H9 (cell line): ENCODE results near the gene PIEZO2. TPM values are rescaled to one million over a fixed set of nuclear protein-coding genes. Genes with fewer than 3 reads are reported as not detected.

Experiments used
- DNase-seq: peaks from one replicate; pipeline ENCODE4 v3.0.0-alpha.2; 2017
- H2AFZ ChIP-seq: one replicate; pipeline ENCODE4 v1.6.1; 2013; ENCODE audit warnings: mild to moderate bottlenecking, low read length, control low read depth, moderate library complexity
- H2AK5ac ChIP-seq: 2 replicates; pipeline ENCODE4 v1.6.1; 2013; ENCODE audit warnings: low read length, control low read depth, mixed read lengths; ENCODE audit not compliant: insufficient read length
- H2BK120ac ChIP-seq: one replicate; pipeline ENCODE4 v1.6.1; 2013; ENCODE audit warnings: low read depth, mild to moderate bottlenecking, low read length, control low read depth, inconsistent platforms; ENCODE audit not compliant: poor library complexity, severe bottlenecking
- H2BK12ac ChIP-seq: 2 replicates; pipeline ENCODE4 v1.6.1; 2013; ENCODE audit warnings: low read length, control low read depth, mixed read lengths, low read depth; ENCODE audit not compliant: insufficient read length
- H2BK15ac ChIP-seq: 2 replicates; pipeline ENCODE4 v1.6.1; 2013; ENCODE audit warnings: low read depth, low read length, control low read depth
- H2BK20ac ChIP-seq: one replicate; pipeline ENCODE4 v1.6.1; 2013; ENCODE audit warnings: low read depth, mild to moderate bottlenecking, low read length, control low read depth, inconsistent platforms; ENCODE audit not compliant: poor library complexity, severe bottlenecking
- H2BK5ac ChIP-seq: 2 replicates; pipeline ENCODE4 v1.6.1; 2013; ENCODE audit warnings: low read length, control low read depth, mixed read lengths; ENCODE audit not compliant: insufficient read length
- H3K14ac ChIP-seq: 2 replicates; pipeline ENCODE4 v1.6.1; 2013; ENCODE audit warnings: low read length, control low read depth; ENCODE audit not compliant: insufficient read depth
- H3K18ac ChIP-seq: 2 replicates; pipeline ENCODE4 v1.6.1; 2013; ENCODE audit warnings: low read depth, mild to moderate bottlenecking, mixed read lengths, low read length, control low read depth; ENCODE audit not compliant: insufficient read length
- H3K23ac ChIP-seq: 2 replicates; pipeline ENCODE4 v1.6.1; 2013; ENCODE audit warnings: low read length, control low read depth, mixed read lengths, low read depth; ENCODE audit not compliant: insufficient read length
- H3K23me2 ChIP-seq: 2 replicates; pipeline ENCODE4 v1.6.1; 2013; ENCODE audit warnings: low read depth, mild to moderate bottlenecking, mixed read lengths, low read length, control low read depth; ENCODE audit not compliant: insufficient read length, poor library complexity, severe bottlenecking
- H3K27ac ChIP-seq: 2 replicates; pipeline ENCODE4 v1.5.1; 2013; ENCODE audit warnings: low read length, control low read depth, mixed read lengths, low read depth; ENCODE audit not compliant: insufficient read length
- H3K27me3 ChIP-seq: 2 replicates; pipeline ENCODE4 v1.6.1; 2013; ENCODE audit warnings: low read length, control low read depth, inconsistent platforms; ENCODE audit not compliant: insufficient read depth
- H3K4ac ChIP-seq: 2 replicates; pipeline ENCODE4 v1.6.1; 2013; ENCODE audit warnings: low read depth, mild to moderate bottlenecking, control low read depth, inconsistent platforms, low read length, moderate library complexity
- H3K4me1 ChIP-seq: 2 replicates; pipeline ENCODE4 v1.6.1; 2013; ENCODE audit warnings: low read length, control low read depth, inconsistent platforms; ENCODE audit not compliant: insufficient read depth
- H3K4me2 ChIP-seq: 2 replicates; pipeline ENCODE4 v1.6.1; 2013; ENCODE audit warnings: low read length, control low read depth, mixed read lengths; ENCODE audit not compliant: insufficient read length, insufficient read depth
- H3K56ac ChIP-seq: 2 replicates; pipeline ENCODE4 v1.6.1; 2013; ENCODE audit warnings: low read depth, mild to moderate bottlenecking, mixed read lengths, low read length, control low read depth; ENCODE audit not compliant: insufficient read length
- H3K79me1 ChIP-seq: 2 replicates; pipeline ENCODE4 v1.6.1; 2013; ENCODE audit warnings: low read depth, mild to moderate bottlenecking, moderate library complexity, low read length, control low read depth, inconsistent platforms; ENCODE audit not compliant: insufficient read depth, poor library complexity, severe bottlenecking
- H3K79me2 ChIP-seq: 2 replicates; pipeline ENCODE4 v1.6.1; 2013; ENCODE audit warnings: low read length, control low read depth, inconsistent platforms; ENCODE audit not compliant: insufficient read depth
- H3K9ac ChIP-seq: 2 replicates; pipeline ENCODE4 v1.6.1; 2013; ENCODE audit warnings: low read length, control low read depth, mixed read lengths; ENCODE audit not compliant: insufficient read length; ENCODE audit errors: extremely low read depth
- H3K9me3 ChIP-seq: one replicate; pipeline ENCODE4 v1.6.1; 2013; ENCODE audit warnings: low read depth, low read length, inconsistent platforms; ENCODE audit not compliant: control insufficient read depth
- H3T11ph ChIP-seq: one replicate; pipeline ENCODE4 v1.6.1; 2013; ENCODE audit warnings: mild to moderate bottlenecking, low read length, control low read depth, inconsistent platforms
- H4K20me1 ChIP-seq: one replicate; pipeline ENCODE4 v1.6.1; 2013; ENCODE audit not compliant: control insufficient read depth, insufficient read length, insufficient read depth
- H4K5ac ChIP-seq: 2 replicates; pipeline ENCODE4 v1.6.1; 2013; ENCODE audit warnings: low read depth, mild to moderate bottlenecking, mixed read lengths, low read length, control low read depth; ENCODE audit not compliant: insufficient read length
- H4K8ac ChIP-seq: replicated peaks from 2 replicates; pipeline ENCODE4 v1.6.1; 2013; ENCODE audit warnings: low read length, control low read depth, mixed read lengths, low read depth; ENCODE audit not compliant: insufficient read length
- H4K91ac ChIP-seq: 2 replicates; pipeline ENCODE4 v1.6.1; 2013; ENCODE audit warnings: low read depth, mild to moderate bottlenecking, moderate library complexity, mixed read lengths, low read length, control low read depth; ENCODE audit not compliant: insufficient read length
- H3K27ac Mint-ChIP-seq, 3 experiments: 2 replicates in 2 of 3; 3 replicates in 1 of 3; pipeline ENCODE4 v1.8.0; 2020 to 2021; ENCODE audit warnings: mixed read lengths in 3 of 3, mild to moderate bottlenecking in 1 of 3, moderate library complexity in 1 of 3
- H3K27me3 Mint-ChIP-seq: 2 replicates; pipeline ENCODE4 v1.8.0; 2021; ENCODE audit warnings: low read depth, mild to moderate bottlenecking, moderate library complexity, mixed read lengths
- H3K36me3 Mint-ChIP-seq, 3 experiments: 2 replicates in 2 of 3; 3 replicates in 1 of 3; pipeline ENCODE4 v1.8.0; 2020 to 2021; ENCODE audit warnings: low read depth in 3 of 3, mixed read lengths in 3 of 3; ENCODE audit not compliant: insufficient read depth in 1 of 3
- H3K4me1 Mint-ChIP-seq, 2 experiments: 2 replicates each; pipeline ENCODE4 v1.8.0; 2020; ENCODE audit warnings: mixed read lengths in 2 of 2
- H3K4me3 Mint-ChIP-seq, 2 experiments: 2 replicates in 1 of 2; 3 replicates in 1 of 2; pipeline ENCODE4 v1.8.0; 2020 to 2021; ENCODE audit warnings: mild to moderate bottlenecking in 2 of 2, mixed read lengths in 2 of 2, moderate library complexity in 1 of 2
- H3K9me3 Mint-ChIP-seq, 2 experiments: 2 replicates in 1 of 2; 3 replicates in 1 of 2; pipeline ENCODE4 v1.8.0; 2020; ENCODE audit warnings: mild to moderate bottlenecking in 2 of 2, mixed read lengths in 2 of 2, moderate library complexity in 1 of 2
- CTCF ChIP-seq: fragments of 200-600 bp; sonication (generic); conservative IDR thresholded peaks from 3 replicates; pipeline ENCODE4 v1.8.0; 2021; ENCODE audit warnings: antibody characterized with exemption, mild to moderate bottlenecking
- WGBS: extraction: QIAGEN DNeasy Blood & Tissue Kit; methylation state at CpG from one replicate; pipeline ENCODE4 v1.1.7; 2013; ENCODE audit warnings: missing lambda C conversion rate, low lambda C conversion rate, mixed read lengths; ENCODE audit not compliant: insufficient read length; ENCODE audit errors: extremely low coverage; 5-methylcytosine and 5-hydroxymethylcytosine counted together
- total RNA-seq: library from RNA; stranded (reverse); gene quantifications from 2 replicates; pipeline ENCODE4 v1.2.1, GENCODE V29; 2021

The PIEZO2 gene
- total RNA-seq, 1 experiment from 2014 or later = 3.9 TPM

DNA sequence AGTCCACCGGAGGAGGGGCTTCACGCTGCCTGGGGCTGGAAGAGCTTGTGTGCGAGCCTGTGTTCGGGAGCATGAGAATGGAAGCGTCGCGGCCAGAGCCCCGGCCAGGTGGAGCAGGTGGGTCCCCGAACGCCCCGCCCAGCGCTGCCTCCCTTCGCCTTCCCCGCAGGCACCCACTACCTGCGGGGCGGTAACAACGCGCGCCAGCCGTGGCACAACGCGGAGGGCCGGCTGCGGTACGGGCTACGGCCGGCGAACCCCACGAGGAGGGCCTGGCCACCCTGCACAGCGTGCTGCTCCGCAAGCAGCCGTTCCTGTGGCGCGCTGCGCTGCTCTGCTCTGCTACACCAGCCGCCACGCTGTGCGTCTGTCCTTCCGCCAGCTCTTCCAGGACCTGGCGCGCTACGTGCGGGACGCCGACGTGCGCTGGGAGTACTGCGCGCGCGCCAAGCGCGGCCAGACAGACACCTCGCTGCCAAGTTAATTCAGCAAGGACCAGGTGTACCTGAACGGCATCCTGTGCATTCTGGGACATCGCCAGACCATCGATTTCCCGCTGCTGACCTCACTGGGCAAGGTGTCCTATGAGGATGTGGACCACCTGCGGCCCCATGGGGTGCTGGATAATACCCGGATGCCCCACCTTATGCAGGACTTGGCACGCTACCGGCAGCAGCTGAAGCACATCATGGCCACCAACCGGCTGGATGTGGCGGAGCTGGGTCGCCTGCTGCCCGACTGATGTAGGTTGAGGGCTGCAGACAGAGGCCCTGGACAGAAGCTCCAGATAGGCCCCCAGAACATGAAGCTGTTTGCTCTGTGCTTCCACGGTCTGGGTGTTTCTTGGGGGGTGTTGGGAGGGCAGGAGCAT, 422.9 kb downstream of the PIEZO2 start:
- H3K9me3 ChIP-seq = no peaks in the 10 kb centered on the region
- H2BK120ac ChIP-seq = no peak overlapping the region
- WGBS = no CpG with 5 or more reads among the region's 67 CpGs
- no peak overlapping the region for H2AFZ ChIP-seq
- H2BK5ac ChIP-seq = no peak overlapping the region
- Mint-ChIP-seq H3K4me3 (no peak overlapping the region), H3K4me1 (peaks cover 0 to 3% of the 10 kb centered on the region in 2 experiments; a peak in 2 of 4 replicates), H3K27me3 (peaks cover 2% of the 10 kb centered on the region), H3K36me3 (peaks cover 0 to 12% (median 0%) of the 10 kb centered on the region in 3 experiments; a peak in 2 of 7 replicates), H3K27ac (peak overlapping the region in 1 of 3 experiments; percentile 61; a peak in 1 of 7 replicates), H3K9me3 (peaks cover 0 to 2% of the 10 kb centered on the region in 2 experiments; a peak in 1 of 5 replicates)
- no peaks in the 10 kb centered on the region for H3K4me1 ChIP-seq
- no peaks in the 10 kb centered on the region for H3K23me2 ChIP-seq
- H2BK20ac ChIP-seq = no peak overlapping the region
- H4K20me1 ChIP-seq = no peaks in the 10 kb centered on the region
- no peaks in the 10 kb centered on the region for H3K79me1 ChIP-seq
- no peak overlapping the region for H3T11ph ChIP-seq
- H3K18ac ChIP-seq = no peak overlapping the region
- H2BK12ac ChIP-seq = no peak overlapping the region
- no peak for TF ChIP-seq CTCF
- H3K9ac ChIP-seq = no peak overlapping the region
- H3K4ac ChIP-seq = no peak overlapping the region
- H4K5ac ChIP-seq = no peak overlapping the region
- H3K23ac ChIP-seq = no peak overlapping the region
- H3K14ac ChIP-seq = no peak overlapping the region
- H2AK5ac ChIP-seq = no peak overlapping the region
- H3K4me2 ChIP-seq = no peak overlapping the region
- no peak overlapping the region for H3K56ac ChIP-seq
- H4K8ac ChIP-seq = no peak overlapping the region
- no peaks in the 10 kb centered on the region for H3K79me2 ChIP-seq
- DNase-seq = no peak
- no peak overlapping the region for H4K91ac ChIP-seq
- H2BK15ac ChIP-seq = no peak overlapping the region
- no peak overlapping the region for H3K27ac ChIP-seq
- H3K27me3 ChIP-seq = no peaks in the 10 kb centered on the region
